K562 (cell line): ENCODE results near the gene RALA.

Experiments used
- AFF4 ChIP-seq: sonication (generic); formaldehyde crosslinking; IDR thresholded peaks from 2 replicates; pipeline ENCODE4 v1.8.0; 2023; ENCODE audit warnings: mild to moderate bottlenecking, missing genetic modification reagents
- BHLHE40 ChIP-seq: IDR thresholded peaks from 2 replicates; pipeline ENCODE4 v1.6.1; 2011; ENCODE audit warnings: low read length, improper control_type of control experiment
- GATAD2A ChIP-seq: fragments of 450-650 bp; IDR thresholded peaks from 2 replicates; pipeline ENCODE4 v1.6.1; 2017
- RAD21 ChIP-seq, 2 experiments: fragments of 250-450 bp in 1 of 2; fragments of 450-650 bp in 1 of 2; sonication (Bioruptor Pico) in 1 of 2; formaldehyde crosslinking in 1 of 2; IDR thresholded peaks in 1 of 2; conservative IDR thresholded peaks in 1 of 2; 2 replicates each; pipeline versions ENCODE4 v1.4.0 to v1.8.0; 2020 to 2022; ENCODE audit warnings: mild to moderate bottlenecking in 2 of 2, moderate library complexity in 1 of 2
- SMC3 ChIP-seq: conservative IDR thresholded peaks from 2 replicates; pipeline ENCODE4 v1.6.1; 2011; ENCODE audit warnings: low read depth, low read length, improper control_type of control experiment; ENCODE audit not compliant: insufficient read depth
- USF1 ChIP-seq: sonication (generic); formaldehyde crosslinking; IDR thresholded peaks from 2 replicates; pipeline ENCODE4 v1.9.0; 2022; ENCODE audit warnings: mild to moderate bottlenecking, missing genetic modification reagents
- XRCC5 ChIP-seq: fragments of 200-400 bp; formaldehyde crosslinking; IDR thresholded peaks from 2 replicates; pipeline ENCODE4 v1.6.1; 2017; ENCODE audit warnings: low read depth, mild to moderate bottlenecking, low read length
- ZNF239 ChIP-seq: fragments of 250-450 bp; sonication (Bioruptor Pico); IDR thresholded peaks from 2 replicates; pipeline ENCODE4 v1.4.0; 2020; ENCODE audit warnings: mild to moderate bottlenecking

- TF ChIP-seq USF1, result no peak
- no peak for TF ChIP-seq SMC3
- no peak for TF ChIP-seq GATAD2A
- no peak for TF ChIP-seq ZNF239 (CRISPR knock-in tag)
- TF ChIP-seq BHLHE40, result no peak
- TF ChIP-seq RAD21 (CRISPR knock-in tag; conservative IDR thresholded peaks at IDR 0.05 in 1 of 2, IDR thresholded peaks at IDR 0.05 in 1 of 2), result no peak
- no peak for TF ChIP-seq AFF4
- no peak for TF ChIP-seq XRCC5
Observed at GRCh38 chr7:39721919-39722597, 98.7 kb downstream of the RALA start.
